CD4-positive, alpha-beta T cell treated with Interleukin-4 for 4 hours (primary cell): ENCODE measurements around the gene SORCS2.

ENCODE experiments used
- DNase-seq: peaks from one replicate; pipeline ENCODE4 v3.0.0-alpha.2; 2020

SORCS2 gene

GRCh38 chr4:7273738-7274297 is 81.5 kb downstream of the SORCS2 start:
- no peak for DNase-seq

GRCh38 chr4:7275067-7275466 is 82.7 kb downstream of the SORCS2 start:
- no peak for DNase-seq

- DNase-seq: no peak
Measured at GRCh38 chr4:7275490-7276154, 83.3 kb downstream of the SORCS2 start.

- DNase-seq: no peak
Measured at GRCh38 chr4:7276515-7276914, 84.2 kb downstream of the SORCS2 start.

GRCh38 chr4:7278071-7278765 is 85.9 kb downstream of the SORCS2 start:
- DNase-seq: no peak

GRCh38 chr4:7278981-7279380 is 86.6 kb downstream of the SORCS2 start:
- no peak for DNase-seq

GRCh38 chr4:7279902-7280301 is 87.6 kb downstream of the SORCS2 start:
- no peak for DNase-seq

- DNase-seq: no peak
Measured at GRCh38 chr4:7280926-7281690, 88.8 kb downstream of the SORCS2 start.

GRCh38 chr4:7281691-7282665 is 89.6 kb downstream of the SORCS2 start:
- no peak for DNase-seq

GRCh38 chr4:7282786-7283440 is 90.6 kb downstream of the SORCS2 start:
- no peak for DNase-seq

- no peak for DNase-seq
Measured at GRCh38 chr4:7285244-7286094, 93.1 kb downstream of the SORCS2 start.

- no peak for DNase-seq
Measured at GRCh38 chr4:7286170-7286569, 93.8 kb downstream of the SORCS2 start.

GRCh38 chr4:7286798-7287197 is 94.5 kb downstream of the SORCS2 start:
- no peak for DNase-seq

GRCh38 chr4:7287274-7287917 is 95.1 kb downstream of the SORCS2 start:
- no peak for DNase-seq

GRCh38 chr4:7287918-7288280 is 95.6 kb downstream of the SORCS2 start:
- DNase-seq: no peak

- DNase-seq: no peak
Measured at GRCh38 chr4:7288751-7289523, 96.6 kb downstream of the SORCS2 start.

GRCh38 chr4:7289589-7289988 is 97.3 kb downstream of the SORCS2 start:
- no peak for DNase-seq

- no peak for DNase-seq
Measured at GRCh38 chr4:7291372-7292114, 99.2 kb downstream of the SORCS2 start.

- no peak for DNase-seq
Measured at GRCh38 chr4:7293703-7294102, 101.4 kb downstream of the SORCS2 start.
